ENCODE results near the gene HDGFL2. TPM values are rescaled to one million over a fixed set of nuclear protein-coding genes. Genes with fewer than 3 reads are reported as not detected.

Gene HDGFL2
- total RNA-seq, 1 donor from 2014 or later: 28.4 TPM

GRCh38 chr19:4444765-4445741 is 27.0 kb upstream of the HDGFL2 start:
- intact Hi-C loops (cut with DNase I): no loop called here
- DNase-seq (ENCODE audit: low spot score): no peak

- DNase-seq (ENCODE audit: low spot score): no peak
- intact Hi-C loops (cut with DNase I): no loop called here
These were observed 26.0 kb upstream of the HDGFL2 start for GRCh38 chr19:4445963-4446703.

- no peak for DNase-seq (ENCODE audit: low spot score)
- intact Hi-C loops (cut with DNase I): no loop called here
These were observed 25.3 kb upstream of the HDGFL2 start for GRCh38 chr19:4446704-4447200.

GRCh38 chr19:4447327-4448146 is 24.6 kb upstream of the HDGFL2 start:
- no peak for DNase-seq (ENCODE audit: low spot score)
- intact Hi-C loops (cut with DNase I): no loop called here

- no peak for DNase-seq (ENCODE audit: low spot score)
- intact Hi-C loops (cut with DNase I): no loop called here
These were observed 23.7 kb upstream of the HDGFL2 start for GRCh38 chr19:4448147-4448985.

- intact Hi-C loops (cut with DNase I): no loop called here
These were observed 23.0 kb upstream of the HDGFL2 start for GRCh38 chr19:4449022-4449638.

GRCh38 chr19:4449639-4450028 is 22.5 kb upstream of the HDGFL2 start:
- intact Hi-C loops (cut with DNase I): no loop called here

More at GRCh38 chr19:4449022-4449638, 23.0 kb upstream of the HDGFL2 start:
- peak; percentile 80 for DNase-seq (ENCODE audit: low spot score)

GRCh38 chr19:4452230-4452990 is 19.7 kb upstream of the HDGFL2 start:
- intact Hi-C loops (cut with DNase I): no loop called here
- DNase-seq (ENCODE audit: low spot score): no peak

More at GRCh38 chr19:4449639-4450028, 22.5 kb upstream of the HDGFL2 start:
- DNase-seq (ENCODE audit: low spot score): no peak

GRCh38 chr19:4453232-4454179 is 18.6 kb upstream of the HDGFL2 start:
- no peak for DNase-seq (ENCODE audit: low spot score)
- intact Hi-C loops (cut with DNase I): no loop called here

GRCh38 chr19:4454747-4455718 is 17.1 kb upstream of the HDGFL2 start:
- intact Hi-C loops (cut with DNase I): loop anchor here (5.0 kb wide), 1 partner anchor 53 kb away; the partner anchor contains the start of genes CHAF1A and SH3GL1
- DNase-seq (ENCODE audit: low spot score): no peak

- intact Hi-C loops (cut with DNase I): loop anchor here (5.0 kb wide), 1 partner anchor 54 kb away; the partner anchor contains the start of genes CHAF1A and SH3GL1
These were observed 16.2 kb upstream of the HDGFL2 start for GRCh38 chr19:4455719-4456475.

GRCh38 chr19:4456476-4456842 is 15.6 kb upstream of the HDGFL2 start:
- intact Hi-C loops (cut with DNase I): loop anchor here (5.0 kb wide), 1 partner anchor 54 kb away; the partner anchor contains the start of genes CHAF1A and SH3GL1
- DNase-seq (ENCODE audit: low spot score): no peak

More at GRCh38 chr19:4455719-4456475, 16.2 kb upstream of the HDGFL2 start:
- DNase-seq (ENCODE audit: low spot score): no peak

GRCh38 chr19:4456843-4457653 is 15.0 kb upstream of the HDGFL2 start:
- intact Hi-C loops (cut with DNase I): loop anchor here (5.0 kb wide), 1 partner anchor 55 kb away; the partner anchor contains the start of genes CHAF1A and SH3GL1
- DNase-seq (ENCODE audit: low spot score): no peak

Measured in cardiac septum (tissue), 1 donor.